ENCODE results near the gene IRF2BP1.

IRF2BP1 gene

DNA sequence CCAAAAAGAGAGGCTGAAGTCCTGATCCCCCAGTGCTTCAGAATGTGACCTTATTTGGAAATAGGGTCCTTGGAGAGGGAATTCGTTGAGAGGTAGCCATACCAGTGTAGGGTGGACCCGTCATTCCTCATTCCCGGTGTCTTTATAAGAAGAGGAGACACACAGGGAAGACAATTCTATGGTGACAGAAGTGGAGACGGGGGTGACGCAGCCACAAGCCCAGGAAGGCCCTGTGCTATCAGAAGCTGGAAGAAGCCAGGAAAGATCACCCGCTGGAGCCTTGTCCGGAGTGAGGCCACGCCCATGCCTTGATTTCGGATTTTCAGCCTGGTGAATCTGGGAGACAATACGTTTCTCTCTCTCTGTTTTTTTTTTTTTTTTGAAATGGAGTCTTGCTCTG lies 19.1 kb upstream of the IRF2BP1 start:
- ChIA-PET POLR2A (no interaction called here), CTCF (interaction anchor here (0.6 kb wide), 2 partner anchors 23 to 732 kb away, joined by 3 to 10 read pairs; no protein-coding TSS in a partner anchor)
- Histone ChIP-seq H3K27ac (ENCODE audit: extremely low read depth, low read depth, low read length) (no peak overlapping the region), H3K4me1 (ENCODE audit: control insufficient read depth, insufficient read depth, low read length) (peaks cover 9% of the 10 kb centered on the region; the same call in 1 of the 2 replicates), H3K4me3 (ENCODE audit: low read depth, low read length) (no peak overlapping the region), H3K36me3 (ENCODE audit: control insufficient read depth in 2 of 2, insufficient read depth in 1 of 2, low read length in 2 of 2) (peaks cover 2 to 10% of the 10 kb centered on the region in 2 experiments; a peak in 2 of 3 replicates), H3K9me3 (ENCODE audit: control insufficient read depth, insufficient read depth, low read depth, low read length) (no peaks in the 10 kb centered on the region)
- TF ChIP-seq KLF8 (tag by site-specific recombination; IDR thresholded peaks at IDR 0.05): no peak
- no peak for TF ChIP-seq ZNF768 (tag by site-specific recombination; IDR thresholded peaks at IDR 0.05)
- no peak for TF ChIP-seq ZNF701 (tag by site-specific recombination; IDR thresholded peaks at IDR 0.05)
- TF ChIP-seq ZFP3 (tag by site-specific recombination; IDR thresholded peaks at IDR 0.05; ENCODE audit: low read depth): no peak
- TF ChIP-seq REPIN1 (tag by site-specific recombination; IDR thresholded peaks at IDR 0.05; ENCODE audit: low read depth): no peak
- TF ChIP-seq ZNF335 (tag by site-specific recombination; conservative IDR thresholded peaks at IDR 0.05): no peak

DNA sequence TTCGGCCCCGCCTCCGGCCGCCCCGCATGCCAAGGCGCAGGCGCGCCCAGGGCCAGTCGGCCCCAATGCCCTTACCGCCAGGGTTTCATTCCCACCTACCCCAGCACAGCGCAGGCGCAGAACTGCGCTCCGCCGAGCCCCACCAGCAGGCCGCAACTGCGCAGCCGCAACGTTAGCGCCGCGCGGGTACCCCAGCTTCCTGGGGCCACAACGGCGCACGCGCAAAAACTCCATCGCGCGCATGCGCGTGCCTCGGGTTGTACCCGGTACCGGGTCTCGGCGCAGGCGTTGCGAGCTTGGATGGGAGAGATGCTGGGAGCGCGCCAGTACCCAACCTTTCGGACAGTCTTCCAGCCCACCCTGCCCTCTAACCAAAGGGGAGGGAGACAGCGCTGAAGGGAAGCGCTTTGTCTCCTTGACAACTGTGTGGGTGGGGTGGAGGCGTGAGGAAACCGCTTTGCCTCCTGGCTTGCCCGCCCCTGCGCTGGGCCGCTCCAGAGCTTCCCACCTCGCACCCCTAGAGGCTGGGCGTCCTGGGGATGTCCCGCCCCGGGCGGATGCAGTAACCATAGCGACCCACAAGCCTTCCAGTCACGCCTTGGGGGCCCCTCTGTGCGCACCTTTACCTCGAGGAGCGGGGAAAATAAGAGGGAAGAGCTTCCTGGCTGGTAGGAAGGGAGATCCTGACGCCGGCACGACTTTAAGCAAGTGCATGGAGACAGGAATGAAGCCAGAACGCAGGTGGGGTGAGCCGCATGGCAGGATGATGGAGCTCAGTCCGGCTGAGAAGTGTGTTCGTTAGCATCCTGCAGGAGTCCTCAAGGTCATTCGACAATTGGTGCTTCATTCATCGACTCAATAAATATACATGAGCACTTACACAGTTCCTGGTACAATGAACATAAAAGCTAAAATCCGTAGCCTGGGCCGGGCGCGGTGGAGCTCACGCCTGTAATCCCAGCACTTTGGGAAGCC lies 17.0 kb upstream of the IRF2BP1 start:
- POLR2A ChIA-PET: interaction anchor here (0.5 to 3.4 kb wide), 24 partner anchors 8 to 811 kb away, joined by 3 to 46 read pairs (median 4); partner anchors contain the start of genes CCDC61, FBXO46, FOXA3 and IRF2BP1
- H3K27ac ChIP-seq (ENCODE audit: extremely low read depth, low read depth, low read length): peak overlapping the region; percentile 63
- peaks cover 9% of the 10 kb centered on the region; the same call in 1 of the 2 replicates for H3K4me1 ChIP-seq (ENCODE audit: control insufficient read depth, insufficient read depth, low read length)
- H3K36me3 ChIP-seq (ENCODE audit: control insufficient read depth in 2 of 2, insufficient read depth in 1 of 2, low read length in 2 of 2): peaks cover 20 to 29% of the 10 kb centered on the region in 2 experiments; a peak in 2 of 3 replicates
- peak overlapping the region; percentile 75 for H3K4me3 ChIP-seq (ENCODE audit: low read depth, low read length)
- H3K9me3 ChIP-seq (ENCODE audit: control insufficient read depth, insufficient read depth, low read depth, low read length): no peaks in the 10 kb centered on the region
- CTCF ChIA-PET: interaction anchor here (0.6 to 3.4 kb wide), 17 partner anchors 9 to 714 kb away, joined by 3 to 25 read pairs (median 4); partner anchors contain the start of genes FOXA3, IRF2BP1 and SIX5
- TF ChIP-seq GLIS1 (tag by site-specific recombination; IDR thresholded peaks at IDR 0.05) (peak; percentile 81), YY1 (tag by site-specific recombination; IDR thresholded peaks at IDR 0.05) (no peak), SP3 (tag by site-specific recombination; IDR thresholded peaks at IDR 0.05) (peak; percentile 77), ZNF791 (tag by site-specific recombination; IDR thresholded peaks at IDR 0.05) (no peak), ZNF529 (tag by site-specific recombination; IDR thresholded peaks at IDR 0.05; ENCODE audit: insufficient replicate concordance) (no peak), EGR2 (tag by site-specific recombination; IDR thresholded peaks at IDR 0.05; ENCODE audit: low read depth) (peak; percentile 87), ZNF138 (tag by site-specific recombination; IDR thresholded peaks at IDR 0.05; ENCODE audit: borderline replicate concordance) (no peak), ZNF423 (tag by site-specific recombination; IDR thresholded peaks at IDR 0.05) (no peak), ZFP69B (tag by site-specific recombination; IDR thresholded peaks at IDR 0.05) (peak; percentile 30; the same call in 1 of the 2 replicates), ZNF302 (tag by site-specific recombination; IDR thresholded peaks at IDR 0.05; ENCODE audit: low read depth) (no peak), ZNF292 (tag by site-specific recombination; IDR thresholded peaks at IDR 0.05; ENCODE audit: borderline replicate concordance, low read depth) (no peak), PRDM1 (tag by site-specific recombination; IDR thresholded peaks at IDR 0.05) (no peak), ZNF521 (tag by site-specific recombination; IDR thresholded peaks at IDR 0.05) (no peak), ZEB2 (tag by site-specific recombination; IDR thresholded peaks at IDR 0.05) (peak; percentile 76), ZNF157 (tag by site-specific recombination; IDR thresholded peaks at IDR 0.05) (no peak; the same call in 1 of the 2 replicates), ZNF830 (tag by site-specific recombination; IDR thresholded peaks at IDR 0.05; ENCODE audit: low read depth) (no peak), ZNF174 (tag by site-specific recombination; IDR thresholded peaks at IDR 0.05) (no peak), ZNF707 (tag by site-specific recombination; IDR thresholded peaks at IDR 0.05) (no peak), GLIS2 (tag by site-specific recombination; IDR thresholded peaks at IDR 0.05) (peak; percentile 81)
- TF ChIP-seq, protein P1, sequence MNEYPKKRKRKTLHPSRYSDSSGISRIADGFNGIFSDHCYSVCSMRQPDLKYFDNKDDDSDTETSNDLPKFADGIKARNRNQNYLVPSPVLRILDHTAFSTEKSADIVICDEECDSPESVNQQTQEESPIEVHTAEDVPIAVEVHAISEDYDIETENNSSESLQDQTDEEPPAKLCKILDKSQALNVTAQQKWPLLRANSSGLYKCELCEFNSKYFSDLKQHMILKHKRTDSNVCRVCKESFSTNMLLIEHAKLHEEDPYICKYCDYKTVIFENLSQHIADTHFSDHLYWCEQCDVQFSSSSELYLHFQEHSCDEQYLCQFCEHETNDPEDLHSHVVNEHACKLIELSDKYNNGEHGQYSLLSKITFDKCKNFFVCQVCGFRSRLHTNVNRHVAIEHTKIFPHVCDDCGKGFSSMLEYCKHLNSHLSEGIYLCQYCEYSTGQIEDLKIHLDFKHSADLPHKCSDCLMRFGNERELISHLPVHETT (tag by site-specific recombination; IDR thresholded peaks at IDR 0.05): no peak
- TF ChIP-seq, protein P2, sequence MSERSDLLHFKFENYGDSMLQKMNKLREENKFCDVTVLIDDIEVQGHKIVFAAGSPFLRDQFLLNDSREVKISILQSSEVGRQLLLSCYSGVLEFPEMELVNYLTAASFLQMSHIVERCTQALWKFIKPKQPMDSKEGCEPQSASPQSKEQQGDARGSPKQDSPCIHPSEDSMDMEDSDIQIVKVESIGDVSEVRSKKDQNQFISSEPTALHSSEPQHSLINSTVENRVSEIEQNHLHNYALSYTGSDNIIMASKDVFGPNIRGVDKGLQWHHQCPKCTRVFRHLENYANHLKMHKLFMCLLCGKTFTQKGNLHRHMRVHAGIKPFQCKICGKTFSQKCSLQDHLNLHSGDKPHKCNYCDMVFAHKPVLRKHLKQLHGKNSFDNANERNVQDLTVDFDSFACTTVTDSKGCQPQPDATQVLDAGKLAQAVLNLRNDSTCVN (tag by site-specific recombination; optimal IDR thresholded peaks at IDR 0.05): peak; percentile 97
- TF ChIP-seq, protein P3, sequence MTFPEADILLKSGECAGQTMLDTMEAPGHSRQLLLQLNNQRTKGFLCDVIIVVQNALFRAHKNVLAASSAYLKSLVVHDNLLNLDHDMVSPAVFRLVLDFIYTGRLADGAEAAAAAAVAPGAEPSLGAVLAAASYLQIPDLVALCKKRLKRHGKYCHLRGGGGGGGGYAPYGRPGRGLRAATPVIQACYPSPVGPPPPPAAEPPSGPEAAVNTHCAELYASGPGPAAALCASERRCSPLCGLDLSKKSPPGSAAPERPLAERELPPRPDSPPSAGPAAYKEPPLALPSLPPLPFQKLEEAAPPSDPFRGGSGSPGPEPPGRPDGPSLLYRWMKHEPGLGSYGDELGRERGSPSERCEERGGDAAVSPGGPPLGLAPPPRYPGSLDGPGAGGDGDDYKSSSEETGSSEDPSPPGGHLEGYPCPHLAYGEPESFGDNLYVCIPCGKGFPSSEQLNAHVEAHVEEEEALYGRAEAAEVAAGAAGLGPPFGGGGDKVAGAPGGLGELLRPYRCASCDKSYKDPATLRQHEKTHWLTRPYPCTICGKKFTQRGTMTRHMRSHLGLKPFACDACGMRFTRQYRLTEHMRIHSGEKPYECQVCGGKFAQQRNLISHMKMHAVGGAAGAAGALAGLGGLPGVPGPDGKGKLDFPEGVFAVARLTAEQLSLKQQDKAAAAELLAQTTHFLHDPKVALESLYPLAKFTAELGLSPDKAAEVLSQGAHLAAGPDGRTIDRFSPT (tag by site-specific recombination; IDR thresholded peaks at IDR 0.05): 0 out of 2 replicates have a peak, but pooled peaks have one; percentile 59

All from HEK293 (cell line).